ENCODE measurements around the gene GPR3.

- no peak for TF ChIP-seq CTCF (IDR thresholded peaks at IDR 0.05)
- no peak for TF ChIP-seq POLR2A (IDR thresholded peaks at IDR 0.05)
Observed at GRCh38 chr1:27383039-27383605, 9.3 kb upstream of the GPR3 start, which contains the start of gene CD164L2.
